Activated CD4-positive, alpha-beta T cell treated with anti-CD3 and anti-CD28 coated beads for 24 hours (primary cell): ENCODE results near the gene SDCCAG8.

Experiments
- DNase-seq, 2 donors: peaks; one replicate each; pipeline ENCODE4 v3.0.0-alpha.2; 2020; ENCODE audit warnings: low read depth in 2 of 2

Gene SDCCAG8

GRCh38 chr1:243254233-243254926 is 1.5 kb upstream of the SDCCAG8 start:
- peak; percentile 36 to 47 for DNase-seq

DNA sequence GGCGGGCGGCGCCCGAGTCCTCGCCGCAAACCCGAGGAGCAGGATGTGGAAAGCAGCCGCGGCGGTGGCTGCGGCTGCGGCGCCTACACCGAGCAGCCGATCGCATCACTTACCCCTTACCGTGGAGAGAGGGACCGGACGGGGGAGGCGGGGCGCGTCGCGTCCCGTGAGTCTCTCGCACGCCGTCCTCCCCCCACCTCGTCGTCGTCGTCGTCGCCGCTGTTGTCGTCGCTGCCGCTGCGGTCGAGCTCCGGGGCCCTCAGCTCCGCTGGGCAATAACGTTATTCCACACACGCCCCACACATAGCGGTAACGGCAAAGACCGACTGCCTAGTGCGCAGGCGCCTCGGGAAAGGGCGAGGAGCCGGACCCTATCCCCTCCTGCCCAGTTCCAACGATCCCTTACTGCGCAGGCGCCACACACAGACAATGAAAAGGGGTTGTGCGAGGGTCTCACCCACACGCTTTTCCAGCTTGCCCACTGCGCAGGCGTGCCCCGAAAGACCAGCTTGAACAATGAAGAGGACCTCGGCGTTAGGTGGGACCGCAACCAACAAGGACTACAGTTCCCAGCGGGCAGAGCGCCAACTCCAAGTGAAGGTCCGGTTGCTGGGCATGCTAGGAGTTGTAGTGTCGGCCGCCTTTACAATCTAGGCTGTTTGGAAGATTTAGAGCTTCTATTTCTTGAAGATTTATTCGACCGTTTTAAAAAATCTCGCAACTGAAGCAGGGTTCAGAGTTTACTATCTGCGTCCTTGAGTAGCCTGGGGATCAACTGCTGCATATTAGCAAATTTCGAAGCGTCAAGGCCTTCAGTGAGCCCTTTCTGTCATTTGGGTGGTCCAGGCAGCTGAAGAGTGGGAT is 682 bp upstream of the SDCCAG8 start, which contains the start of gene CEP170:
CEP170 (minus strand) TSS at position 355 of the 864 bp plus-strand sequence. CDS start 30,001 bp downstream, outside the sequence.
- DNase-seq, result peak; percentile 82 to 86

DNA sequence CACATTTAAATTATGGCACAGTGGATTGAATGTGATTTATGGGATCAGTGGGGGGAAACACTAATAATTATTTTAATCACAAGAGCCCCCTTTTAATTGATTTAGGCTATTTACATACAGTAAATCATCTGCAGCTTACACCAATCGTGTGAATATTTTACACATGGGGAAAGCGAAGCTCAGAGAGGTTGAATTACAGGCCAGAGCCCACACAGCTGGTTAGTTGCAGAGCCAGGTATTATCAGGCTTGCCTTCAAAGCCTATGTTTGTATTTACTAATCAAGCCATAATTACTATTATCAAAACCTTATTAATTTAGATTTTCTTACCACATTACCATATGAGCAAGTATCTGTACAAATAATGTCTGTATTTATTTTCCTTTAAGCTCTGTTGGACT is 749 bp downstream of the SDCCAG8 start:
- DNase-seq, result no peak

DNA sequence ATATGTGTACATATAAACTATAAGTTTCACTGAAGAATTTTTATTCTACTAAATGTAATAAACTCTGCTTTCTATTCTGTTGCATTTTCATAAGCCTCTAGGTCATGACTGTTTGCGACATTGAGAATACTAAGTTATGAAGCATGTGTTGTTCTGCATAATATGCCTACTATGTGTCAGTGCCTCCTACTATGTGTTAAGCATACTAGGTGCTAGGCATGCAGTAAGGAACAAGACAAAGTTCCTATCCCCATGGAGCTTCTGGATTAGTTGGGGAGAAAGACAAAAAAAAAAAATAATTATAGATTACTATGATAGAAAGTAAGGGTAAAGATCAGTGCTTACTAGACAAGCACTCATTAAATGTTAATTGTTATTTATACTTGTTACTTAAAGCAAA is 1.3 kb downstream of the SDCCAG8 start:
- no peak for DNase-seq

- no peak for DNase-seq
Measured at GRCh38 chr1:243258731-243259130, 2.9 kb downstream of the SDCCAG8 start.

GRCh38 chr1:243260221-243260880 is 4.5 kb downstream of the SDCCAG8 start:
- no peak for DNase-seq

DNA sequence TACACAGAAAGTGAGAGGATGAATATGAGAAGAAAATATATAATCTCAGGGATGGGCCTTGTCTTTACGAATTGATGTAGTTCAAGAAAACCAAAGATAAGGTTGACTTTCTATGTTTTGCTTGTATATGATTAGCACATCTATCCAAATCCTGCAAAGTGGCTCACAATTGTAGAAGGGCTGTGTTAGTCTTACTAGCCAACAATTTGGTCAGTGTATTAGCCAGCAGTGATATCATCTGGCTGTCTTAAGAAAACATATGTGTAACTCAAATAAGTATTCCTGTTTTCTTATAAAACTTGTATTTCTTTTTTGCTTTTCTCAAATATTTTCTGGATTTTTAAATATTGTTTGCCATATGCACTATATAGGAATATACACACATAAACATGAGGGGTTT is 5.5 kb downstream of the SDCCAG8 start:
- no peak for DNase-seq

- DNase-seq, result no peak
Measured at GRCh38 chr1:243264717-243265116, 8.9 kb downstream of the SDCCAG8 start.

DNA sequence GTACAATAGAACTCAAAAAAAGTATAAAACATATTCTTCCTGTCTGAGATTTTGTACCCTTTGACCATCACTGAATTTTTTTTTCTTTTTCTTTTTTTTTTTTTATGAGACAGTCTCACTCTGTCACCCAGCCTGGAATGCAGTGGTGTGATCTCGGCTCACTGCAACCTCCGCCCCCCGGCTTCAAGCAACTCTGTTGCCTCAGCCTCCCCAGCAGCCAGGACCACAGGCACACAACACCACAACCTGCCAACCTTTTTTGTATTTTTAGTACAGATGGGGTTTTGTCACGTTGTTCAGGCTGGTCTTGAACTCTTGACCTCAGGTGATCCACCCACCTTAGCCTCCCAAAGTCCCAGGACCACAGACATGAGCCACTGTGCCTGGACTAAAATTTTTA is 10.4 kb downstream of the SDCCAG8 start:
- no peak for DNase-seq

GRCh38 chr1:243267471-243267880 is 11.6 kb downstream of the SDCCAG8 start:
- DNase-seq, result no peak

DNA sequence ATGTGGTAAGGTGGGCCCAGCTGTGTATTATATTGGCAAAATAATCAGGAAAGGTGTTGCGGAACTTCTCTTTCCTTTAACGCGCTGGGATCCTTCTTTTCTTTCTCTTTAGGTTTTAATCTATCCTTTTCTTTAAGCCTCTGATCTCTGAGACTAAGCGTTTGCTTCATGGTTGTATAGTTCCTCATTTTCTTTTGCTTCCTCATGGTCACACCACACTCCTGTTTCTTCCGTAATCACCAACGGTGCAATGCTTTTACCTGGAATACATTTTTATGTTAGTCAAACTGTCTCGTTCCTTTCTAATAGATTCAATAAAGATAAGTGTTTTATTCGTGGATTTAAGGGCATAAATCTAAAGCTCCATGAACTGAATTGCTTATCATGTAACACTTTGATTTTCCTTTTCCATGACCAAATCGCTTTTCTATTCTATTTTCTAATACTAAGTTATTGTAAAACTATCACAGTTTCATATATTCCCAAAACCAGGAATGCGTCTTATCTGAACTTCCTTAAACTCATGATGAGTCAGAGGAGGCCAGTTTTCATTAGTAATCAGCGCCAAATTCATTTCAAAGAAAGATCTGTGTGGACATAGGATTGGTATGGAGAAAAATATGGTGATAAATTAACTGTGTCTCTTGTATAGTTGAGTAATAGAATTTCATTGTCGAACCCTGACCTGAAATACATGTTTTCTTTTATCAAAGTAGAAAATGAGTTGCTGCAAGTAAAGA is 12.2 kb downstream of the SDCCAG8 start:
- no peak for DNase-seq

DNA sequence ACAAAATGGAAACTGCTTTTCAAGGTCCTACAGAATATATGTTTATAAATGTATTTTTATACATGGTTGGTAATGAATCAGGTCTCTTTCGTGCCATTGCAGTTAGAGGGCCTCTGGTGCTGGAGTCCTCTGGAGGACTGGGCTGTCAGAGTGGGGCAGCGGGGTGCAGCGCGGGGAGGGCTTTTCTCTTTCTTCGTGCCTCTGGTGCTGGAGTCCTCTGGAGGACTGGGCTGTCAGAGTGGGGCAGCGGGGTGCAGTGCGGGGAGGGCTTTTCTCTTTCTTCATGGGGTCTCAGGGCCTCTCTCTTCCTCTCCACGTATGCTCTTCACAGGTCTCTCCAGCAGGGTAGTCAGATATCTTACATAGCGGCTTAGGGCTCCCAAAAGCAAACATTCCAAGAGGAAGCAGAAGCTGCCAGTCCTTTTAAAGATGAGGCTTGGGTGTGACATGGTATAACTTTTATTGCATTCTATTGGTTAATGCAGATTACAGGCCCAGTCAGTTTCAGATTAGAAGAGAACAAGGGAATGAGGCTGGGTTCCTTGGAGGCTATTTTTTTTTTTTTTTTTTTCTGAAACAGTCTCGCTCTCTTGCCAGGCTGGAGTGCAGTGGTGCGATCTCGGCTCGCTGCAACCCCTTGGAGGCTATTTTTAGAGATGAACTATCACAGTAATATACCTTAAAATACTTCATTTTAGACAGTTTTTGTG is 13.1 kb downstream of the SDCCAG8 start:
- no peak for DNase-seq

GRCh38 chr1:243269461-243269801 is 13.6 kb downstream of the SDCCAG8 start:
- DNase-seq, result no peak

DNA sequence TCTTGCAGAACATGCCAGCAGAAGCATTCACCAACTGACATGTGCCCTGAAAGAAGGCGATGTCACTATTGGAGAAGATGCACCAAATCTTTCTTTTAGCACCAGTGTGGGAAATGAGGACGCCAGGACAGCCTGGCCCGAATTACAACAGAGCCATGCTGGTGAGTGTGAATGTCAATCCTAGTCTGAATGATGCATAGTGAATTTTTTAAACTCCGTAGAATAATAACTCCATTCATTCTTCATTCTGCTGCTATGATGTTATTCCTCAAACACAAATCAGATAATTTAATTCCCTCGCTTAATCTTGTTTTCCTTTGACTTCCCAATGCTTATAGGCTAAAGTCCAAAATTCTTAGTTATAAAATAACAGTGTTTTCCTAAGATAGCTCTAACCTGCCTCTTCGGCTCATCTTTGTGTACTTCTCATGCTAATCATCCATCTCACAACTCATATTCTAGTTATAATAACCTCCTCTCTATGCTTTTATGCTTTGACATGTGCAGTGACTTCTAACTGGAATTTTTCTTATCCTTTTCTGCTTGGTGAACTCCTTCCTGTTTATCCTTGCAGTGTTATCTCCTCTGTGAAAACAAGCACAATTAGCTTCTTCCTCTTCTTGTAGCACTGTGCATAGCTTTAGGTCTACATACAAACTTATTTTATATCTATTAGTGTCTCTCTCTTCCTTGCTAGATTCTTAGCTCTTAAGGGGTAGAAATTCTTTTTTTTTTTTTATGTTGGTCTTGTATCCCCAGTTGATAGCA is 14.4 kb downstream of the SDCCAG8 start:
- DNase-seq, result no peak

GRCh38 chr1:243271996-243272395 is 16.2 kb downstream of the SDCCAG8 start:
- DNase-seq, result no peak

GRCh38 chr1:243272401-243272800 is 16.6 kb downstream of the SDCCAG8 start:
- no peak for DNase-seq

DNA sequence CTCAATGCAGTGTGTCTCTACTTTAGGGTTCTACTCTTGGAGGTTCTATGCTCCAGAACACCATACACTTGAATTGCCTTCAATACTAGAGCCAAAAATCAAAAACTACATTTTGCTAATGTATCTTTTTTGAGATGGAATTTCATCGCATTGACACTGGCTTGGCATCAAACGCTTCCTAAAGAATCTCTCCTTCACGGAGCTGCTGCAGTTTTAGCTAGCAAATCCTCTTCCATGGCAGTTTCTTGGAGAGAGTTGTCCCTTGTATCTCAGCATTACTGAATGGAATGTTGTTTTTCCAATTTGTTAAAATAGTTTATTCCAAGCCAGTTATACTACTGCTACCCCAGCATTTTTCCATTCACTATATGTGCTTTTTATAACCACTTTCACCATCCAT is 17.7 kb downstream of the SDCCAG8 start:
- DNase-seq, result no peak

GRCh38 chr1:243273945-243274344 is 18.1 kb downstream of the SDCCAG8 start:
- DNase-seq, result no peak

DNA sequence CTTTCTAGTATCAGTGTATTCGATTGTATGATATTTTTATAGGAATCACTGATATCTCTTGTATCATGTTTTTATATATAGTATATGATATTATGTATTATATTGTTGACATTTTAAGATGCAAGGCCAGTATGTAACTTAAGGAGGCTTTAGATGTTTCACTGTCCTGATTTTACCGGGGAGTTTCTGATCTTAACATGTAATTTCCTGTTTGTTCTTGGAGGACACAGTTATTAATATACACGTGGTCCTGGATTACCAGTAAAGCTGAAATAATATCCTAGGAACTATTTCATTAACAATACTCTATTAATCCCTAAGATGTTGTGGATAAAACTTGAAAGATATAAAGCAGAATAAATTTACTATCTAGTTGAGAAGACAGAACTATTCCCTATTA is 19.5 kb downstream of the SDCCAG8 start:
- DNase-seq, result no peak

DNA sequence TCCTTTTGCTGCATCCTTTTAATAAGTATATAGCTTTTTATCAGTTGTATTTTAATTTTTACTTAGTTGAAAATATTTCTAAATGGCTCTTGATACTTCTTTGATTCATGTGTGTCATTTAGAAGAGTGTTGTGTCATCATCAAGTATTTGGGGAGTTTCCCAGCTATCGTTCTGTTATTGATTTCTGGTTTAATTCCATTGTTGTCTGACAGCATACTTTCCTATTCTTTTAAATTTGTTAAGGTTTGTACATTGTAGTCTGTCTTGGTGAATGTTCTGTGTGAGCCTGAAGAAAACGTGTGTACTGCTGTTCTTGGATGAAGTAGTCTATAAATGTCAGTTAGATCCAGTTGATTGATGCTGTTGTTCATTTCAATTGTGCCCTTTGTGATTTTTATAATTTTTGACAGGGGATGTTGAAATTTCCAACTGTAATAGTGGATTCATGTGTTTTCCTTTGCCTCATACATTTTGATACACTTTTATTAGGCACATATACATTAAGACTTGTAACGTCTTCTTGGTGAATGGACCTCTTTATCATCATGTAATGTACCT is 24.8 kb downstream of the SDCCAG8 start:
- no peak for DNase-seq
